ENCODE results near the gene CACNG5.
"Not testable (repeated sequence)": the region's sequence is repeated elsewhere in the genome, so short reads cannot be mapped to it uniquely, and the experiment has no call there.

CACNG5 gene

GRCh38 chr17:66850692-66851091 lies 15.8 kb downstream of the CACNG5 start:
- no peak for DNase-seq

DNA sequence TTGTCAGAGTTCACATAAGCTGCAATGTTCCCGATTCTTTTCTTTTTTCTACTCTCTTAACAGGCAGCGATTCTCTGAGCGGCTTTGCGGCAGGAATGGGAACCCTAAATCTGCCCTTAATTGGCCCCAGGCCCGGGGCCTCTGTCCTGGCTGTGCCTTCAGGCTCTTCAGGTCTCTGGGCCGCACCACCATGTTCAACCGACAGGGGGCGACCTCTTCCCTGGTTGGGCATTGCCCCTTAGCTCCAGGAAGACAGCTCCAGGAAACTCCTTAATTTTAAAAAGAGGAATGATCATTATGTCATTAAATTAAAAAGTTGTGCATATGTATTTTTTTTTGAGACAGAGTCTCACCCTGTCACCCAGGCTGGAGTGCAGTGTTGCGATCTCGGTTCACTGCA lies 20.3 kb downstream of the CACNG5 start:
- DNase-seq = peak; percentile 3

- no peak for DNase-seq
Observed at GRCh38 chr17:66858226-66859083, 23.5 kb downstream of the CACNG5 start.

- no peak for DNase-seq
Observed at GRCh38 chr17:66859353-66859752, 24.4 kb downstream of the CACNG5 start.

DNA sequence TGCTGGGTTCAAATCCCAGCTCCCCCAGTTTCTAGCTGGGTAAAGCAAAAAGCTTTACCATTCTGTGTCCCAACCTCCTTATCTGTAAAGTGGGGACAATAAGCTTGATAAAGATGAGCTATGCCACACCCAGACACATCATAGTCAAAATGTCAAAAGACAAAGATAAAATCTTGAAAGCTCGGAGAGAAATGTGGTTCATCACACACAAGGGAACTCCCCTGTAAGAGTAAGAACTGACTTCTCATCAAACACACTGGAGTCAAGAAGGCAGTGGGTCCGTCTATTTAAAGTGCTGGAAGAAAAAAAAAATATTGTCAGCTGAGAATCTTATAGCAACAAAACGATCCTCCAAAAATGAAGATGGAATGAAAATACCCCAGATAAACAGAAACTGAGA lies 25.3 kb downstream of the CACNG5 start:
- no peak for DNase-seq

DNA sequence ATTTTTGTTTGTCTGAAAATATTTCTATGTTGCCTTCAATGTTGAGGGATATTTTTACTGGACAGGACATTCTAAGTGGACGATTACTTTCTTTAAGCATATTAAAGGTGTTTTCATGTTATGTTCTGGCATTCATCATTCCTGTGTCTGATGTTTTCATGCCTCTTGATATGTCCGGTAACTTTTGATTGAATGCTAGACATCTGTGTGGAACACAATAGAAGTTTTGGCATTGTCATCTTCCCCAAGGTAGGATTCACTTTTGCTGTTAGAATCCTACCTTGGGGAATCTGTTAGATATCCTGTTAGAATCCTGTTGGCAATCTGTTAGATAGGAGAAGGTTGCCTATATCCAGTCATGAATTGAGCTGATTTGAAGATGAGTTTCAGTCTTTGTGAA lies 28.9 kb downstream of the CACNG5 start:
- no peak for DNase-seq

DNA sequence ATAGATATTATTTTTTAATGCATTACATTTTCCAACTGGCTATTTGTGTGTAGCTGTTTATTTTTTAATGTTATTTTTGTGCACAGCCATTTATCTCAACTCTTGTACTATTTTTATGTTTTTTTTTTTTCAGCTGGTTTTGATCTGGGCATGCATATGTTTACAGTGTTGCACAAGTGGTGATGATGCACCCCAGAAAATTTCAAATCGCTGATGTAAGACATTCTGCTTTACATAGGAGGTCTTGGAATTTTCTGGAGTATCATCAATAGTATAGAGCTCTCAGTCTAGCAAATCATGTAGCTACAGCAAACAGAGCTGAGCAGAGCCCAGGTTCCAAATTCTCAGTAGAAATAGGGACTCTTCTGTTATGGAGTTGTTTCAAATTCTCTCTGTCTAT lies 30.2 kb downstream of the CACNG5 start:
- no peak for DNase-seq

- DNase-seq = no peak
Observed at GRCh38 chr17:66873962-66874361, 39.0 kb downstream of the CACNG5 start.

- DNase-seq = no peak
Observed at GRCh38 chr17:66884931-66885330, 50.0 kb downstream of the CACNG5 start.

DNA sequence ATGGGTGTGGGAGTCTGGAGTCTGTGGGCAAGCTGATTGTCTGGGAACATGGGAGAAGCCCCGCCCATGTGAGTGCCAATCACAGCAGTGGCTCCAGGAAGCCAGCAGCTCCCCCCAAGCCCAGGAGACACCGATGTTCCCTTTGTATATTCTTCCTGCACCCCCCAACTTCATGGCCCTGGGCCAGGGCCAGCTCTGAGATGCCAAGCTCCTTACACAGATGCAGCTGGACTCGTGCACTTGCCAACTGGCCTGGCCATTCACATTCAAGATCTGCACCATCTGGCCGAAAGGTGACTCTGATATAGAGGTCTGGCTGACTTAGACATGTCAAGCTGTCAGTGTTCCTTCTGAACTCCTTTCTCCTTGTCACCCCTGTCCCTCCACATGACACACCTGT lies 50.5 kb downstream of the CACNG5 start:
- no peak for DNase-seq

GRCh38 chr17:66889480-66890230 lies 54.7 kb downstream of the CACNG5 start:
- no peak for DNase-seq

- no peak for DNase-seq
Observed at GRCh38 chr17:66892246-66892645, 57.3 kb downstream of the CACNG5 start.

- no peak for DNase-seq
Observed at GRCh38 chr17:66893382-66893781, 58.5 kb downstream of the CACNG5 start.

DNA sequence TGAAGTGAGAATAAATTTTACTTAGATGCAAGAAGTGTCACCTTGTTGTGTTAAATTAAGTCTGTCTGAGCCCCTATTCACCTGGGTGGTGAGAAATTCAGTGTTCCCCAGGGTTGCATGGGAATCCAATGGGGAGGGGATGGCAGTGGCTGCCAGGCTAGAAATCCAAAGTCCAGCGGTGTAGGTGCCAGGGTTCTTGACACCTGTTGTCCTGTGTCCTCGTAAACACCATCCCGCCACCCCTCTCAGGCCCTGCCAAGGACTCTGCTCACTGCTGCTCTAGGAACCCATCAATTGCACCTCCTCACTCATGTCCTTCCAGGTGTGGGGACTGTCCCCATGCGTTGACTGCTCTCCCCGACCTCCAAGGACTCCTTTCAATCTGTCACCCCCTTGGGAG lies 58.9 kb downstream of the CACNG5 start:
- no peak for DNase-seq

DNA sequence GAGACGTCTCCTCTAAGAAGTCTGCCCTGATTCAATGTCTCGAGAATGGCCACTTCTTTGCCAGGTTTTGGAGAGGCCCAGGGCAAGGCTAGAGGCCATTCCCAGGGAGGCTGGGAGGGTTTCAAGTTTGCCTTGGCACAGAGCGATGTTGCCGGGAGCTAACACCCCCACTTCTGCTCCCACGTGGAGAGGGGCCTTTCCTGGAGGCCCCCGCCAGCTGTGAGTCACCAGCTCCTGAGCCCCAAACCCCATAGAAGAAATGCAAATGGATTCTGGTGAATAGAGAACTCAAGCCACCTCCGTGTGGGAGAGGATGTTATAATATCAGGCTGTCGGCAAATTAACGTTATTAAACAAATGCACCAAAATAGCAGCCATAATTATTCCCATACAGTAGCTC lies 62.2 kb downstream of the CACNG5 start:
- DNase-seq = no peak

- no peak for DNase-seq
Observed at GRCh38 chr17:66898536-66898935, 63.6 kb downstream of the CACNG5 start.

GRCh38 chr17:66900126-66901010 lies 65.5 kb downstream of the CACNG5 start:
- no peak for DNase-seq

GRCh38 chr17:66903296-66903695 lies 68.4 kb downstream of the CACNG5 start:
- DNase-seq = not testable (repeated sequence)

GRCh38 chr17:66903781-66904180 lies 68.9 kb downstream of the CACNG5 start:
- no peak for DNase-seq

- no peak for DNase-seq
Observed at GRCh38 chr17:66904760-66905624, 70.1 kb downstream of the CACNG5 start.

DNA sequence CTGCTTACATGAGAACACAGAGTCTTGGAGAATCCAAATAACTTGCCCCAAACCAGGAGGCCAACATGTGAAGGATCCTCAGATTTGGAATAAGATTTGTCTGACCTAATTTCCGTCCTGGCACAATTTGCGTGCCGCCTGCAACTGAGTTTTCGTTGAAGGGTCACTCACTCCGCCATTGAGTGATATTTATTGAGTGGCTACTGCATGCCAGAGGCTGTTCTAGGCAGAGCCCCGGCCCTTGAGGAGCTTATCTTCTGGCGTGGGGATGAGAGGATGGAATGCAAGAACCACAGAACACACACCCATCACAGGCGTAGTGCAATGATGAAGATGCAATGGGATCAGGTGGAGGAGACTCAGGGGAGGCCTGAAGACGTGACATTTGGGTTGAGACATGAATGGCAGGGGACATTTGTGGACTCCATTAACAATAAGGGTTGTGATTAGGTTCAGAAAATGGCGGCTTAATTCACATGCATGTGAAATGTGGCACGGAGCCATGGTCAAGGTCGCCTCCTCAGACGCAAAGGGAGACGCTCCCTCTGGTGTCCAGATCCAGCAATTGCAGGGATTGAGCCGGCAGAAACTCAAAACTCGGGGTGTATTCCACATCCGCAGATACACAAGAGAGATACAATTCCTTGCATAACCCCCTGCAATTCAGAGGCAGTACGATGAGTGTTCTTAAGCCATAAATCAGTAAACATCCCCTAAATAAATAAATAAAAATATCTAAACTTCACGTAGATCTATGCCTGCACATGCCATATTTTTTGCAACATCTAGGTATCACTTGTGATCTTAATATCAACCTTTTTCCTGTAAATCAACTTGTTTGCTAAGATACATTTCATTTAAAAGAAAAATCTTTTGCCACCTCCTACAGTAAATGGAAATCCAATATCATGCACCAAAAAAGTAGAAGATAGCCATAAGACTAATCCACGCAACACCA lies 71.7 kb downstream of the CACNG5 start:
- DNase-seq = peak; percentile 27
